ENCODE measurements around the gene WIPF2.

Gene WIPF2

DNA sequence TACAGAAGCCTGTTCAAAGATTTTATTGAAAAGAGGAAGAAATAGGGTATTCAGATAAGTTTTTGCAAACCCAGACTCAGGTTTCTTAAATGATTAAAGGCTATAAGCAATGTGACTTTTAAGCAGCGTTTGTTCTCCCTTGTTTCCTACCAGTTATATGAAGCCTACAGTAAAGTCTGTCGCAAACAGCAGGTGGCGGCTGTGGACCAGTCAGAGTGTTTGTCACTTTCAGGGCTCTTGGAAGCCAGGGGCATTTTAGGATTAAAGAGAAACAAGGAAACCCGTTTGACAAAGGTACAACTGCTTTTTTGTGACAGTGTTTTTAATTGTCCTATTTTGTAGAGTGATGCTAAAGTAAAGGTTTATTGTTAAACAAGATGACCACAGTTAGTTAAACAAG lies 82.2 kb downstream of the WIPF2 start:
- TF ChIP-seq, protein P1, sequence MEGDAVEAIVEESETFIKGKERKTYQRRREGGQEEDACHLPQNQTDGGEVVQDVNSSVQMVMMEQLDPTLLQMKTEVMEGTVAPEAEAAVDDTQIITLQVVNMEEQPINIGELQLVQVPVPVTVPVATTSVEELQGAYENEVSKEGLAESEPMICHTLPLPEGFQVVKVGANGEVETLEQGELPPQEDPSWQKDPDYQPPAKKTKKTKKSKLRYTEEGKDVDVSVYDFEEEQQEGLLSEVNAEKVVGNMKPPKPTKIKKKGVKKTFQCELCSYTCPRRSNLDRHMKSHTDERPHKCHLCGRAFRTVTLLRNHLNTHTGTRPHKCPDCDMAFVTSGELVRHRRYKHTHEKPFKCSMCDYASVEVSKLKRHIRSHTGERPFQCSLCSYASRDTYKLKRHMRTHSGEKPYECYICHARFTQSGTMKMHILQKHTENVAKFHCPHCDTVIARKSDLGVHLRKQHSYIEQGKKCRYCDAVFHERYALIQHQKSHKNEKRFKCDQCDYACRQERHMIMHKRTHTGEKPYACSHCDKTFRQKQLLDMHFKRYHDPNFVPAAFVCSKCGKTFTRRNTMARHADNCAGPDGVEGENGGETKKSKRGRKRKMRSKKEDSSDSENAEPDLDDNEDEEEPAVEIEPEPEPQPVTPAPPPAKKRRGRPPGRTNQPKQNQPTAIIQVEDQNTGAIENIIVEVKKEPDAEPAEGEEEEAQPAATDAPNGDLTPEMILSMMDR (IDR thresholded peaks at IDR 0.05): peak; percentile 36; the same call in 1 of the 2 replicates

DNA sequence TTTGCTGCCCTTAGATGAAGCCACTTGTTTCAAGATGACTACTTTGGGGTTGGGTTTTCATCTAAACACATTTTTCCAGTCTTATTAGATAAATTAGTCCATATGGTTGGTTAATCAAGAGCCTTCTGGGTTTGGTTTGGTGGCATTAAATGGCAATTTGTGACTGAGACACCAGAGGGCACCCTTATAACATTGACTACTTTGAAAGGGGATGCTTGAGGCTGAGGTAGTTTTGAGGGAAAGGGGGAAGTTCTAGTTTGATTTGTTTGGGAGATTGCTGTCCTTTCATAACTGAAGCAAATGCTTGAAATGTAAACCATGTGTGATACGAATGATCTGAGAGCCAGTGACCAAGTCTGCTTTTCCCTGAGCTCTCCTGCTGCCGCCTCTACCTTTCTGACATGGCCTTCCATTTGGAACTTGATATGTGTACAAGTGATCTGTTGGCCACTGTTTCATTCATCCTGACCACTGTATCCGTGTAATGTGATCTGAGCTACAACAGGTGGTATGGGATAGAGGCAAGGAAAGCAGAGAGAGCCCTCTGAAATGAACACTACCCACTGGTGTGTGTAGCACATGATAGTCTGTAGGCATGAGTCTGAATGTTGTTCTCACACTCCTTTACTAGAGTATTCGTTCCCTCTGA lies 84.0 kb downstream of the WIPF2 start:
- TF ChIP-seq, protein P1 (IDR thresholded peaks at IDR 0.05): peak; percentile 69

DNA sequence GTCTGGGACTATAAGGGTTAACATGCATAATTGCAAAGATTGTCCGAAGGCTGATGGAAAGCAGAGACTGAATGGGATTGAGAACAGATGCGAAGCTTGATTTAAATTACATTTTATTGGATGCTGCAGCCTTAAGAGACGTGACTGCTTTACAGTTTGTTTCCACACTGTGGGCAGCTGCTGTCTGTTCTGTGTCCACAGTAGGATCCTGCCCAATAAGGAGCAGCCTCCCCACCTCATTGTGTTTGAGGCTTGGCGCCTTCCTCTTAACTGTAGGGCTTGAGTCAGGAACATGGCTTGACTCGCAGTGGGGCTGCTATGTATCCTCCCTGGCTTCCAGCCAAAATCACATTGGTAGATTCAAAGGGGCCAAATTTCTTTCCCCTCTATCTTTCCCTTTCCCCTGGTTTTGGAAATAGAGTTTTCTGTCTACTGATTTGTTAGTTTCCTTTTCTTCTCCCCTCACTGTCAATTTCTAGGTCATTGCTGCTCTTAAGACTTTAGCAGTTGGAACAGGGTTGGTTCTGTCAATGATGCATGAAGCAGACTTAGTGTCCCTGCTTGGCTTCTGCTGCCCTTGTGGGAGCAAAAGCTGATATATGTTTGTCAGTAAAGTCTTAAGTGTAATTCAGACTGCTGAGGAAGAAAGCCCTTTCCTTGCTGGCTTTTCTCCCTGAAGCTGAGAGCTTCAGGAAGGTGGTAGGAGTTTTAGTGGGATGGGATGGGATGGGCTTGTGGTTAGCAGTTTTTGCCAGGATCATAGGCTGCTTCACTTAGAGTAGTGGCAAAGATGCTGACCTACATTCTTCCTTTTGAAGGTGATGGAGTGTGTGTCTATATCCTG lies 84.8 kb downstream of the WIPF2 start:
- TF ChIP-seq, protein P1 (IDR thresholded peaks at IDR 0.05): no peak

DNA sequence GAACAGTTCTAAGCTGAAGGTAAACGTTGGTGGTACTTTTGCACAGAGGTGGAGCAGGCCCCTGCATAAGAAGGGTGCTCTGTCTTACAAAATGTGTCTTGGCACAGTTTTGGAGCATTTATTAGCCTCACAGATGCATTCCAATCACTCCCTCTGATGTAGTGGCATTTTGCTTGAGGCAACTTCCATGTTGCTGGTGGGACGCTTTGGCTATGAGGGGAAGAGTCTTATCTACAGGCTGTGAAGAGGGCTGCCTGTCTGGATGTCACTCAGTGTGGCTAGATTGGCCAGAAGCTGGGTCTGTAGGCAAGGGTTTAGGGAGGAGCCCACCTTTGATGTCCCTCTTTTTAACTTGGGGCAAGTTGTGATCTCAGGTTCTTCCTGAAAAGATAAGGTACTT lies 87.3 kb downstream of the WIPF2 start:
- TF ChIP-seq, protein P1 (IDR thresholded peaks at IDR 0.05): no peak

DNA sequence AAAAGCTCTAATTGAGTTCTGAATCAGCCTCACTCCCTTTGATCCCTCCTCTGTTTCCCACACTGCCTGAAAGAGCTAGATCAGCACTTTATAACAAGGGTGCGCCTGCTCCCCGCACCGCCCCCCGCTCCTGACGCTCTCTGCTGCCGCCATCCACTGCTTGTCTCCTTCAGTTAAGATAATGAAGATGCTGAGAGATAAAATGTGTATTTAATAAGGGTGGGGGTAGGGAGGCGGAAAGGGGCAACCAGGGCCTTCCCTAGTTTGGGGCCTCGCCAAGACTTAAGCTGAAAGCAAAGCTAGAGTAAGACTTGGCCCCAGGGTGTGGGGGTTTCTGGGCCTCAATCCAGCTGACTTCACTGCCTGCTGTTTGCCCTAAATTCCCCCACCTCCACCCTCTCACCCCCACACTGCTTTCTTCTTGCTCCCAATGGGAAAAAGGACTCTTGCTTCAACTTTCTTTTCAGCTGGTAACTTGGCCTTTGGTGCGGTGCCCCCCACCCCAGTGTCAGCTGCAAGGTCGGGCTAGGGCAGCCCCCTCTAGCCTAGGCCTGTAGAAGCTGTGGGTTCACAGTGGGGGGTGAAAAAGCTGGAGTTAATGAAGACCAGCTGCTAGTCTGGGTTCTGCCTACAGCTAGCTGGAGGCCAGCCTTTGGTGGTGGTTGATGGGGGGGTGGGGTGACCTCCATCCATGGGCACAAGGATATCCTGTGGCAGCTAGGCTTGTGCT lies 88.1 kb downstream of the WIPF2 start:
- TF ChIP-seq, protein P1 (IDR thresholded peaks at IDR 0.05): no peak

DNA sequence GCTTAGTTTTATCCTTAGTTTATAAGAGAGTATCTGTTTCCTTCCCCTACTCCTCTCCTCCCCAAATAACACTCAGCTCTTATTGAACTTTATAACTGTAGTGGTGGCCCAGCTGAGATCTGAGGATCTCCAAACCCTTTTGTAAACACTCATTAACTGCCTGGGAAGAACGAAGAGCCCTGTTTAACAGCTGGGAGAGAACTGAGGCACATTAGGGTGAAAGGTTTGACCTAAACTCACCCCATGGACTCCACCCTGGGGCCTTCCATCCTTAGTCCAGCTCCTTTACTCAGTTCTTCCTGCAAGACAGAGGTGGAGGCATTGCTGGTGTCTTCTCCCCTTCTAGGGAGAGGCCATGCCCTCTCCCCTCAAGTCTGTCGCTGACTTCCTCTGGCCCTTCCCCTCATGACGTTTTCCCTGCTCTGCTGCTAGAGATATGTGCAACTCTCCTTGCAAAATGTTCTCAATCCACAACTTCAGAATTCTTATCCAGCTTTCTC lies 88.7 kb downstream of the WIPF2 start:
- TF ChIP-seq, protein P1 (IDR thresholded peaks at IDR 0.05): no peak

Data from LNCAP (cell line).